Measurements from ENCODE around the gene RAB6A. TPM values are rescaled to one million over a fixed set of nuclear protein-coding genes. Genes with fewer than 3 reads are reported as not detected.

Gene RAB6A
- total RNA-seq, 3 donors from 2014 or later (not counting 1 experiment from before 2014, with no cell fraction given), result 72.2 to 107 (median 97.7) TPM

- H3K36me3 Mint-ChIP-seq, result no peaks in the 10 kb centered on the region
- WGBS (ENCODE audit: insufficient coverage), result no CpG with 5 or more reads among the region's 1 CpG
- H3K4me1 Mint-ChIP-seq, result peaks cover 30 to 44% of the 10 kb centered on the region in 2 donors
- Histone ChIP-seq H3K4me3 (ENCODE audit: low read length) (no peak overlapping the region), H3K27ac (ENCODE audit: low read length) (no peak overlapping the region), H3K36me3 (ENCODE audit: control insufficient read depth, insufficient read depth, low read length) (no peaks in the 10 kb centered on the region), H3K9me3 (ENCODE audit: control insufficient read depth, insufficient read depth, low read length) (no peaks in the 10 kb centered on the region), H3K27me3 (ENCODE audit: control insufficient read depth, insufficient read depth, low read length) (no peaks in the 10 kb centered on the region), H3K4me1 (ENCODE audit: control insufficient read depth, insufficient read depth, low read length) (peaks cover 11% of the 10 kb centered on the region)
- no peak for DNase-seq
- TF ChIP-seq CTCF (IDR thresholded peaks at IDR 0.05), result no peak
- no peaks in the 10 kb centered on the region for H3K9me3 Mint-ChIP-seq
- intact Hi-C loops (cut with micrococcal nuclease), result no loop called here
- no peak for ATAC-seq
- peak overlapping the region; percentile 84 for H3K4me3 Mint-ChIP-seq
- no peak overlapping the region for H3K27ac Mint-ChIP-seq
- H3K27me3 Mint-ChIP-seq (ENCODE audit: low read depth in 2 of 2), result no peaks in the 10 kb centered on the region
Observed at GRCh38 chr11:73758451-73758850, 2.4 kb downstream of the RAB6A start.

DNA sequence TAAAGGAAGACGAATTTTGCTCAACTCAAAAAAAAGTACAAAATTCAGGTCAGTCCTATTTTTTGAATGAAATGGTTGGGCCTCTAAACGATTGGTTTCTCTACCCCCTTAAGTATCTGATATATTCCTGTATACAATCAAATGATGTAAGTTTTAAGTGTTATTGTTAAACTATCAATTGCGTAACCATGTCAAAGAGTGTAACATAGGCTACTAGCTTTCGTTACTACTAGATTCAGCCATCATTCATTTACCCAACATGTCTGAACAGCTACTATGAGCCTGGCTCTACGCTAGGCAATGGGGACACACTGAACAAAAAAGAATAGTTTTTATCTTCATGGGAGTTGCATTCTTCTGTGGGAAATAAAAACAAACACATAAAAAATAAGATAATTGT is 3.3 kb downstream of the RAB6A start:
- Mint-ChIP-seq H3K4me1 (peaks cover 30 to 45% of the 10 kb centered on the region in 2 donors), H3K27me3 (ENCODE audit: low read depth in 2 of 2) (no peaks in the 10 kb centered on the region), H3K27ac (no peak overlapping the region), H3K9me3 (no peaks in the 10 kb centered on the region), H3K36me3 (no peaks in the 10 kb centered on the region), H3K4me3 (no peak overlapping the region)
- no peak overlapping the region for H3K27ac ChIP-seq (ENCODE audit: low read length)
- intact Hi-C loops (cut with micrococcal nuclease), result no loop called here
- H3K9me3 ChIP-seq (ENCODE audit: control insufficient read depth, insufficient read depth, low read length), result no peaks in the 10 kb centered on the region
- DNase-seq, result no peak
- 100% methylated on average over 3 of the region's 5 CpGs for WGBS (ENCODE audit: insufficient coverage)
- no peaks in the 10 kb centered on the region for H3K27me3 ChIP-seq (ENCODE audit: control insufficient read depth, insufficient read depth, low read length)
- ATAC-seq, result no peak
- peaks cover 12% of the 10 kb centered on the region for H3K4me1 ChIP-seq (ENCODE audit: control insufficient read depth, insufficient read depth, low read length)
- no peak for TF ChIP-seq CTCF (IDR thresholded peaks at IDR 0.05)
- no peak overlapping the region for H3K4me3 ChIP-seq (ENCODE audit: low read length)
- H3K36me3 ChIP-seq (ENCODE audit: control insufficient read depth, insufficient read depth, low read length), result no peaks in the 10 kb centered on the region

GRCh38 chr11:73755670-73756069 is 5.2 kb downstream of the RAB6A start:
- Mint-ChIP-seq H3K27ac (no peak overlapping the region), H3K36me3 (no peaks in the 10 kb centered on the region), H3K4me3 (no peak overlapping the region), H3K27me3 (ENCODE audit: low read depth in 2 of 2) (no peaks in the 10 kb centered on the region), H3K4me1 (peaks cover 48 to 54% of the 10 kb centered on the region in 2 donors), H3K9me3 (no peaks in the 10 kb centered on the region)
- H3K27ac ChIP-seq (ENCODE audit: low read length), result no peak overlapping the region
- DNase-seq (no peak), ATAC-seq (no peak)
- TF ChIP-seq CTCF (IDR thresholded peaks at IDR 0.05), result no peak
- H3K4me1 ChIP-seq (ENCODE audit: control insufficient read depth, insufficient read depth, low read length), result peaks cover 14% of the 10 kb centered on the region
- H3K9me3 ChIP-seq (ENCODE audit: control insufficient read depth, insufficient read depth, low read length), result no peaks in the 10 kb centered on the region
- H3K4me3 ChIP-seq (ENCODE audit: low read length), result no peak overlapping the region
- intact Hi-C loops (cut with micrococcal nuclease), result no loop called here
- no peaks in the 10 kb centered on the region for H3K36me3 ChIP-seq (ENCODE audit: control insufficient read depth, insufficient read depth, low read length)
- no peaks in the 10 kb centered on the region for H3K27me3 ChIP-seq (ENCODE audit: control insufficient read depth, insufficient read depth, low read length)

DNA sequence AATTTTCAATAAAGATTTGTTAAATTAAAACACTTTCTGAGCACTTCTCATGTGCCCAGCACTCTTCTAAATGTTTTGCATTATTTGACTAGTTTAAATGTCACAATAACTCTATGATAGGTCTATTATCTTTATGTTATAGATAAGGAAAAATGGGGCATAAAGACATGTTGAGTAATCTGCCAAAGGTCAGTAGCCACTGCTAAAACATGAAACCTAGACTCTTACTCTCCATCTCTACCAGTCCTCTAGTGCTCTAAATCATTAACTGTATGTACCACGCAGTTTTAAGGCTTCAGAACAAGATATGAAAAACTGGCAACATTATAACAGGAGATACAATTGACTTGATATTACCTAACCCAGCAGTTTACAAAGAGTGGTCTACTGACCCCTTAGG is 6.9 kb downstream of the RAB6A start:
- no peak overlapping the region for H3K4me3 Mint-ChIP-seq
- H3K9me3 Mint-ChIP-seq, result no peaks in the 10 kb centered on the region
- no peak for TF ChIP-seq CTCF (IDR thresholded peaks at IDR 0.05)
- DNase-seq (no peak), ATAC-seq (no peak)
- peaks cover 44 to 50% of the 10 kb centered on the region in 2 donors for H3K4me1 Mint-ChIP-seq
- peak overlapping the region in 1 of 2 donors; percentile 14 for H3K27ac Mint-ChIP-seq
- Histone ChIP-seq H3K4me3 (ENCODE audit: low read length) (no peak overlapping the region), H3K9me3 (ENCODE audit: control insufficient read depth, insufficient read depth, low read length) (no peaks in the 10 kb centered on the region), H3K27me3 (ENCODE audit: control insufficient read depth, insufficient read depth, low read length) (no peaks in the 10 kb centered on the region), H3K27ac (ENCODE audit: low read length) (no peak overlapping the region), H3K4me1 (ENCODE audit: control insufficient read depth, insufficient read depth, low read length) (peaks cover 11% of the 10 kb centered on the region), H3K36me3 (ENCODE audit: control insufficient read depth, insufficient read depth, low read length) (no peaks in the 10 kb centered on the region)
- intact Hi-C loops (cut with micrococcal nuclease), result no loop called here
- 100% methylated on average over 1 of the region's 1 CpG for WGBS (ENCODE audit: insufficient coverage)
- no peaks in the 10 kb centered on the region for H3K27me3 Mint-ChIP-seq (ENCODE audit: low read depth in 2 of 2)
- H3K36me3 Mint-ChIP-seq, result no peaks in the 10 kb centered on the region

All from natural killer cell (primary cell).